Naive thymus-derived CD8-positive, alpha-beta T cell (primary cell): Measurements from ENCODE around the gene KCP. TPM values are rescaled to one million over a fixed set of nuclear protein-coding genes. Genes with fewer than 3 reads are reported as not detected.

ENCODE experiments used
- ATAC-seq, 2 donors: fragments of 150-1000 bp; cut with Tn5 transposase in 1 of 2; sonication (Bioruptor Pico), chemical (Tn5 transposase) in 1 of 2; 1 replicate in 1 of 2; 2 replicates in 1 of 2; pipeline ENCODE4 v1.10.0; 2021; ENCODE audit warnings: mild to moderate bottlenecking in 2 of 2, moderate library complexity in 2 of 2
- POLR2A ChIA-PET: fragments of 350-600 bp; sonication (Branson Sonifier 250); formaldehyde crosslinking; loops from one replicate; lab custom pipeline; 2021; ENCODE audit warnings: antibody characterized with exemption; lab: Charles Lee
- DNase-seq, 10 donors: peaks; one replicate each; pipeline versions ENCODE4 v3.0.0 to v3.0.0-alpha.2; 2020 to 2022
- H3K27ac Mint-ChIP-seq, 10 donors: one replicate each; pipeline ENCODE4 v1.8.0; 2020 to 2022; ENCODE audit warnings: mild to moderate bottlenecking in 10 of 10, mixed read lengths in 10 of 10, moderate library complexity in 4 of 10, inconsistent platforms in 1 of 10
- H3K27me3 Mint-ChIP-seq, 5 donors: one replicate each; pipeline ENCODE4 v1.8.0; 2021 to 2022; ENCODE audit warnings: mixed read lengths in 5 of 5
- H3K36me3 Mint-ChIP-seq, 3 donors: one replicate each; pipeline ENCODE4 v1.8.0; 2020 to 2022; ENCODE audit warnings: mixed read lengths in 3 of 3, mild to moderate bottlenecking in 2 of 3, inconsistent platforms in 1 of 3
- H3K4me1 Mint-ChIP-seq, 4 donors: one replicate each; pipeline ENCODE4 v1.8.0; 2021 to 2022; ENCODE audit warnings: mixed read lengths in 4 of 4
- H3K4me3 Mint-ChIP-seq, 10 donors: one replicate each; pipeline ENCODE4 v1.8.0; 2020 to 2022; ENCODE audit warnings: mild to moderate bottlenecking in 10 of 10, mixed read lengths in 10 of 10, moderate library complexity in 6 of 10, inconsistent platforms in 1 of 10
- H3K9me3 Mint-ChIP-seq, 9 donors: one replicate each; pipeline ENCODE4 v1.8.0; 2020 to 2022; ENCODE audit warnings: mixed read lengths in 9 of 9, mild to moderate bottlenecking in 3 of 9, inconsistent platforms in 1 of 9, moderate library complexity in 1 of 9
- polyA plus RNA-seq, 3 donors: library from polyadenylated mRNA; unstranded; fragments of 300-500 nt; fragmentation: Illumina TruSeq; gene quantifications; one replicate each; pipeline ENCODE4 v1.2.3, GENCODE V29; 2021
- total RNA-seq, 8 experiments: library from RNA in 2 of 8; stranded (reverse) in 2 of 8; gene quantifications; one replicate each; pipeline ENCODE4 v1.2.3 and lab custom pipeline; 2021 to 2026

KCP gene
- under 1 TPM; 0.29 to 0.33 TPM for total RNA-seq
- not detected for polyA plus RNA-seq
- 0.32 to 2.5 (median 0.51) reads per million in 6 experiments for total RNA-seq (lab: John Stamatoyannopoulos, UW)

GRCh38 chr7:128910569-128910945, at the start of gene KCP:
TSS of gene KCP (minus strand) at chr7:128910709. CDS start at chr7:128910676, 33 bp downstream.
- Mint-ChIP-seq H3K27me3 (peaks cover 15 to 89% (median 60%) of the 10 kb centered on the region in 5 donors), H3K36me3 (no peaks in the 10 kb centered on the region), H3K27ac (no peak within 1 kb of the TSS), H3K4me1 (peaks cover 5 to 18% (median 7%) of the 10 kb centered on the region in 4 donors), H3K4me3 (no peak within 1 kb of the TSS), H3K9me3 (no peaks in the 10 kb centered on the region)
- DNase-seq: no peak
- no peak for ATAC-seq
- POLR2A ChIA-PET: no interaction called here

GRCh38 chr7:128959296-128959695, 48.8 kb upstream of the KCP start:
- no peaks in the 10 kb centered on the region for H3K27me3 Mint-ChIP-seq
- H3K9me3 Mint-ChIP-seq: no peaks in the 10 kb centered on the region
- peaks cover 0 to 20% (median 2%) of the 10 kb centered on the region in 4 donors for H3K4me1 Mint-ChIP-seq
- POLR2A ChIA-PET: no interaction called here
- no peak for ATAC-seq
- no peak overlapping the region for H3K4me3 Mint-ChIP-seq
- peak overlapping the region in 2 of 10 donors; percentile 55 to 57 for H3K27ac Mint-ChIP-seq
- no peak for DNase-seq
- peaks cover 0 to 86% (median 10%) of the 10 kb centered on the region in 3 donors for H3K36me3 Mint-ChIP-seq

- H3K36me3 Mint-ChIP-seq: peaks cover 0 to 81% (median 8%) of the 10 kb centered on the region in 3 donors
- no peak overlapping the region for H3K27ac Mint-ChIP-seq
Measured at GRCh38 chr7:128955981-128956380, 45.5 kb upstream of the KCP start.

GRCh38 chr7:128954830-128955802, 44.6 kb upstream of the KCP start:
- no peak overlapping the region for H3K4me3 Mint-ChIP-seq
- no peaks in the 10 kb centered on the region for H3K27me3 Mint-ChIP-seq
- H3K9me3 Mint-ChIP-seq: no peaks in the 10 kb centered on the region
- POLR2A ChIA-PET: no interaction called here
- DNase-seq: no peak
- H3K4me1 Mint-ChIP-seq: peaks cover 0 to 8% (median under 1%) of the 10 kb centered on the region in 4 donors
- H3K27ac Mint-ChIP-seq: peak overlapping the region in 2 of 10 donors; percentile 9 to 48
- peaks cover 0 to 80% (median 8%) of the 10 kb centered on the region in 3 donors for H3K36me3 Mint-ChIP-seq
- no peak for ATAC-seq

More at GRCh38 chr7:128955981-128956380, 45.5 kb upstream of the KCP start:
- DNase-seq (no peak), ATAC-seq (no peak)
- Mint-ChIP-seq H3K4me1 (peaks cover 0 to 8% (median under 1%) of the 10 kb centered on the region in 4 donors), H3K27me3 (no peaks in the 10 kb centered on the region), H3K4me3 (no peak overlapping the region), H3K9me3 (no peaks in the 10 kb centered on the region)
- POLR2A ChIA-PET: no interaction called here

- DNase-seq (no peak), ATAC-seq (no peak)
- Mint-ChIP-seq H3K4me1 (peaks cover 0 to 8% (median under 1%) of the 10 kb centered on the region in 4 donors), H3K4me3 (no peak overlapping the region), H3K27me3 (no peaks in the 10 kb centered on the region), H3K36me3 (peaks cover 0 to 71% (median 8%) of the 10 kb centered on the region in 3 donors), H3K9me3 (no peaks in the 10 kb centered on the region), H3K27ac (peak overlapping the region in 3 of 10 donors; percentile 22 to 48 (median 31))
- POLR2A ChIA-PET: no interaction called here
Measured at GRCh38 chr7:128954150-128954549, 43.6 kb upstream of the KCP start.

- H3K9me3 Mint-ChIP-seq: no peaks in the 10 kb centered on the region
- H3K4me1 Mint-ChIP-seq: peaks cover 0 to 11% (median 0%) of the 10 kb centered on the region in 4 donors
- peak overlapping the region in 2 of 10 donors; percentile 9 to 73 for H3K27ac Mint-ChIP-seq
- no peaks in the 10 kb centered on the region for H3K27me3 Mint-ChIP-seq
- no peak overlapping the region for H3K4me3 Mint-ChIP-seq
- POLR2A ChIA-PET: no interaction called here
- ATAC-seq: no peak
- peaks cover 0 to 43% (median 6%) of the 10 kb centered on the region in 3 donors for H3K36me3 Mint-ChIP-seq
- no peak for DNase-seq
Measured at GRCh38 chr7:128951296-128951695, 40.8 kb upstream of the KCP start.

- H3K27me3 Mint-ChIP-seq: no peaks in the 10 kb centered on the region
- H3K4me3 Mint-ChIP-seq: no peak overlapping the region
- H3K27ac Mint-ChIP-seq: no peak overlapping the region
- POLR2A ChIA-PET: no interaction called here
- DNase-seq (no peak), ATAC-seq (no peak)
- peaks cover 0 to 3% (median 0%) of the 10 kb centered on the region in 4 donors for H3K4me1 Mint-ChIP-seq
- peaks cover 0 to 23% (median 2%) of the 10 kb centered on the region in 3 donors for H3K36me3 Mint-ChIP-seq
- H3K9me3 Mint-ChIP-seq: no peaks in the 10 kb centered on the region
Measured at GRCh38 chr7:128948976-128949760, 38.7 kb upstream of the KCP start.

- POLR2A ChIA-PET: no interaction called here
- H3K4me1 Mint-ChIP-seq: peaks cover 0 to 3% (median 0%) of the 10 kb centered on the region in 4 donors
- no peak overlapping the region for H3K4me3 Mint-ChIP-seq
- no peak for DNase-seq
- no peaks in the 10 kb centered on the region for H3K9me3 Mint-ChIP-seq
- ATAC-seq: no peak
- peaks cover 0 to 16% (median 0%) of the 10 kb centered on the region in 3 donors for H3K36me3 Mint-ChIP-seq
- H3K27ac Mint-ChIP-seq: peak overlapping the region in 1 of 10 donors; percentile 25
- no peaks in the 10 kb centered on the region for H3K27me3 Mint-ChIP-seq
Measured at GRCh38 chr7:128948312-128948973, 37.9 kb upstream of the KCP start.

GRCh38 chr7:128947854-128948253, 37.3 kb upstream of the KCP start:
- POLR2A ChIA-PET: no interaction called here
- Mint-ChIP-seq H3K4me3 (no peak overlapping the region), H3K36me3 (peaks cover 0 to 11% (median 0%) of the 10 kb centered on the region in 3 donors), H3K27ac (peak overlapping the region in 1 of 10 donors; percentile 25), H3K4me1 (peaks cover 0 to 3% (median 0%) of the 10 kb centered on the region in 4 donors), H3K9me3 (no peaks in the 10 kb centered on the region), H3K27me3 (no peaks in the 10 kb centered on the region)
- ATAC-seq (no peak), DNase-seq (no peak)

- Mint-ChIP-seq H3K4me3 (no peak overlapping the region), H3K9me3 (no peaks in the 10 kb centered on the region), H3K27me3 (no peaks in the 10 kb centered on the region), H3K36me3 (peaks cover 0 to 6% (median 0%) of the 10 kb centered on the region in 3 donors), H3K4me1 (peaks cover 0 to 3% (median 0%) of the 10 kb centered on the region in 4 donors), H3K27ac (peak overlapping the region in 1 of 10 donors; percentile 82)
- POLR2A ChIA-PET: no interaction called here
- DNase-seq (no peak), ATAC-seq (no peak)
Measured at GRCh38 chr7:128946936-128947830, 36.7 kb upstream of the KCP start.

- Mint-ChIP-seq H3K4me3 (no peak overlapping the region), H3K27me3 (peaks cover 0 to 9% (median 6%) of the 10 kb centered on the region in 5 donors), H3K4me1 (peaks cover 5 to 11% (median 7%) of the 10 kb centered on the region in 4 donors), H3K9me3 (no peaks in the 10 kb centered on the region), H3K27ac (no peak overlapping the region), H3K36me3 (no peaks in the 10 kb centered on the region)
- ATAC-seq (no peak), DNase-seq (no peak)
- POLR2A ChIA-PET: no interaction called here
Measured at GRCh38 chr7:128945668-128946366, 35.3 kb upstream of the KCP start.
